BE2C (cell line): Measurements from ENCODE around the gene ECT2L.

Experiments used
- DNase-seq: peaks from one replicate; pipeline ENCODE4 v3.0.0-alpha.2; 2020
- H3K27me3 ChIP-seq: fragments of 250-450 bp; sonication (Bioruptor Pico); 2 replicates; pipeline ENCODE4 v1.5.1; 2020; ENCODE audit warnings: mild to moderate bottlenecking
- H3K36me3 ChIP-seq: fragments of 250-450 bp; sonication (Bioruptor Pico); 2 replicates; pipeline ENCODE4 v1.5.1; 2020; ENCODE audit warnings: mild to moderate bottlenecking
- H3K4me1 ChIP-seq: fragments of 250-450 bp; sonication (Bioruptor Pico); 2 replicates; pipeline ENCODE4 v1.5.1; 2020
- H3K4me3 ChIP-seq: 2 replicates; pipeline ENCODE4 v1.5.1; 2011; ENCODE audit warnings: low read depth, low read length
- H3K9me3 ChIP-seq: fragments of 250-450 bp; sonication (Bioruptor Pico); 2 replicates; pipeline ENCODE4 v1.5.1; 2020
- TF ChIP-seq, protein P1 (sequence below): IDR thresholded peaks from 2 replicates; pipeline ENCODE4 v1.5.1; 2012; ENCODE audit warnings: mild to moderate bottlenecking, low read depth, low read length

Gene ECT2L

DNA sequence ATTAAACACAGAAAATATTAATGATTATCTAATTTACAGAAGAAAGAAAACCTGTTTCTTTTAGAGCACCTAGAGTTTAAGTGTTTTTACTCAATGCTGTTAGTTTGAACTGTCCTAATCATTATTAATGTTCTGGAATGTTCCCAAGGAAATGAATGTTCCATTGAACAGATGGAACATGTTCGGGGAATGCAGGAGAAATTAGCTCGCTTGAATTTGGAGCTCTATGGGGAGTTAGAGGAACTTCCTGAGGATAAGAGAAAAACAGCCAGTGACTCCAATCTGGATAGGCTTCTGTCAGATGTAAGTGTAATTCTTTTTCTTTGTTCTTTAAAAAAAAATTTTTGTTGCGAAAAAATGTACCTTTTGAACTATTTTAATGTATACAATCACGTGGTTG lies 10.8 kb upstream of the ECT2L start:
- Histone ChIP-seq H3K27me3 (no peaks in the 10 kb centered on the region), H3K4me3 (no peak overlapping the region), H3K4me1 (no peaks in the 10 kb centered on the region), H3K36me3 (no peaks in the 10 kb centered on the region), H3K9me3 (no peaks in the 10 kb centered on the region)
- TF ChIP-seq, protein P1, sequence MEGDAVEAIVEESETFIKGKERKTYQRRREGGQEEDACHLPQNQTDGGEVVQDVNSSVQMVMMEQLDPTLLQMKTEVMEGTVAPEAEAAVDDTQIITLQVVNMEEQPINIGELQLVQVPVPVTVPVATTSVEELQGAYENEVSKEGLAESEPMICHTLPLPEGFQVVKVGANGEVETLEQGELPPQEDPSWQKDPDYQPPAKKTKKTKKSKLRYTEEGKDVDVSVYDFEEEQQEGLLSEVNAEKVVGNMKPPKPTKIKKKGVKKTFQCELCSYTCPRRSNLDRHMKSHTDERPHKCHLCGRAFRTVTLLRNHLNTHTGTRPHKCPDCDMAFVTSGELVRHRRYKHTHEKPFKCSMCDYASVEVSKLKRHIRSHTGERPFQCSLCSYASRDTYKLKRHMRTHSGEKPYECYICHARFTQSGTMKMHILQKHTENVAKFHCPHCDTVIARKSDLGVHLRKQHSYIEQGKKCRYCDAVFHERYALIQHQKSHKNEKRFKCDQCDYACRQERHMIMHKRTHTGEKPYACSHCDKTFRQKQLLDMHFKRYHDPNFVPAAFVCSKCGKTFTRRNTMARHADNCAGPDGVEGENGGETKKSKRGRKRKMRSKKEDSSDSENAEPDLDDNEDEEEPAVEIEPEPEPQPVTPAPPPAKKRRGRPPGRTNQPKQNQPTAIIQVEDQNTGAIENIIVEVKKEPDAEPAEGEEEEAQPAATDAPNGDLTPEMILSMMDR: no peak
- DNase-seq: no peak

DNA sequence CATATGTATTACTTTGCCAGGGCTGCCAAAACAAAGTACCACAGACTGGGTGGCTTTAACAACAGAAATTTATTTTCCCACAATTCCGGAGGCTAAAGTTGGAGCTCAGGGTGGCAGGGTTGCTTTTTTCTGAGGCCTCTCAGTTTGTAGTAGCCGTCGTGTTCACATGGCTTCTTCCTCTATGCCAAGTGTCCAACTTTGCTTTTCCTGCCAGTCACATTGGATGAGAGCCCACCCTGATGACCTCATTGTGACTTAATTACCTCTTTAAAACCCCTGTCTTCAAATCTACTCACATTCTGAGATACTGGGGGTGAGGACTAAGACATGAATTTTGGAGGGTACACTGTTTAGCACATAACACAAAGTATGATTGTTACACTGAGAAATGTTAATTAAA lies 9.9 kb upstream of the ECT2L start:
- H3K27me3 ChIP-seq: no peaks in the 10 kb centered on the region
- TF ChIP-seq, protein P1: no peak
- H3K4me3 ChIP-seq: no peak overlapping the region
- no peaks in the 10 kb centered on the region for H3K4me1 ChIP-seq
- no peaks in the 10 kb centered on the region for H3K36me3 ChIP-seq
- DNase-seq: no peak
- no peaks in the 10 kb centered on the region for H3K9me3 ChIP-seq

DNA sequence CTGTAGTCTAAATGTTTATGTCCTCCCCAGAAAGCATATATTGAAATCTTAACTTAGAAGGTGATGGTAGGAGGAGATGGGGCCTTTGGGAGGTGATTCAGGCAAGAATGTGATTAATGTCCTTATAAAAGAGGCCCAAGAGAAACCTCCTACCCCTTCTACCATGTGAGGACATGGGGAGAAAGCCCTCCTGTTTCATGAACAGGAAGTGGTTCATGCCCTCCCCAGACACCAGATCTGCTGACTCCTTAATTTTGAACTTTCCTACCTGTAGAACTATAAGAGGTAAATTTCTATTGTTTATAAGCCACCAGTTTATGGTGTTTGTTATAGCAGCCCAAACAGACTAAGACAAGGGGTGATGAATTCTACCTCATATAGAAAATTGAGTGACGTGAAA lies 8.7 kb upstream of the ECT2L start:
- no peaks in the 10 kb centered on the region for H3K4me1 ChIP-seq
- DNase-seq: no peak
- TF ChIP-seq, protein P1: no peak
- no peak overlapping the region for H3K4me3 ChIP-seq
- no peaks in the 10 kb centered on the region for H3K9me3 ChIP-seq
- no peaks in the 10 kb centered on the region for H3K27me3 ChIP-seq
- no peaks in the 10 kb centered on the region for H3K36me3 ChIP-seq

DNA sequence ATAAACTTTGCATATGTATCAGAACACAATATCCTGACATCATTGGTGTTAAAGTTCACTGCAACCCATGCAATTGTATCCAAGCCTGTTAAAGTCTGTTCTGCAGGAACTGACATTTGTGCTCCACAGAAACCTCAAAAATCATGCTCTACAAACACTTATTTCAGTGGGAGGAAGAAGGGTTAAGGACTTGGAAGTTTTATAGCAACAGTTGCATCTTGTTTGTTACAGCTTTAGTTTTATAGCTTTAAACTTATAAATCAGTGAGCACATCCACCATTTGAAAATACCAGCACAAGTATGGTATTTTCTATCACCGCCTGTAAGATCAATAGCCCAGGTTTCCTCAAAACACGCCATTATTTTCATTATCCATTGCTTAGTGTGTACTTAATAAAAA lies 884 bp downstream of the ECT2L start:
- TF ChIP-seq, protein P1: no peak
- Histone ChIP-seq H3K9me3 (no peaks in the 10 kb centered on the region), H3K27me3 (no peaks in the 10 kb centered on the region), H3K36me3 (no peaks in the 10 kb centered on the region), H3K4me1 (no peaks in the 10 kb centered on the region), H3K4me3 (no peak overlapping the region)
- no peak for DNase-seq

DNA sequence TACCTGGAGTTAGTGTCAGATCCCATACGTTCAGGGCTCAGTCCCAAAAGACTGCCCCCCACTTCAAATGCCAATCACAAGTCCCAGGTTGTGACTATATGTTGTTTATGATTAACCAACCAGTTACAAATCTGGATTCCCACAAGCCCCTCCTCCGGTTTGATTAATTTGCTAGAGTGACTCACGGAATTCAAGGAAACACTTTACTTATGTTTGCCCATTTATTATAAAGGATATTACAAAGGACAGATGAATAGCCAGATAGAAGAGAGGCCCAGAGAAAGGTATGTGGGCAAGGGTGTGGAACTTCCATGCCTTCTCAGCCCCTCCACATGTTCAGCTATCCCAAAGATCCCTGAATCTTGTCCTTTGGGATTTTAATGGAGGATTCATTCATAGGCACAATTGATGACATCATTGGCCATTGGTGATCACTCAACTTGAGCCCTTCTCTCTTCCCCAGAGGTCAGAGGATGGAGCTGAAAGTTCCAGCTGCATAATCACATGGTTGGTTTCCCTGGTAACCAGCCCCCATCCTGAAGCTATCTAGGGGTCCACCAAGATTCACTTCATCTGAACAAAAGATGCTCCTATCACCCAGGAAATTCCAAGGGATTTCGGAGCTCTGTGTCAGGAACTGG lies 2.0 kb downstream of the ECT2L start:
- TF ChIP-seq, protein P1: no peak
- Histone ChIP-seq H3K4me1 (no peaks in the 10 kb centered on the region), H3K9me3 (no peaks in the 10 kb centered on the region), H3K36me3 (no peaks in the 10 kb centered on the region), H3K27me3 (no peaks in the 10 kb centered on the region), H3K4me3 (no peak overlapping the region)
- DNase-seq: no peak

DNA sequence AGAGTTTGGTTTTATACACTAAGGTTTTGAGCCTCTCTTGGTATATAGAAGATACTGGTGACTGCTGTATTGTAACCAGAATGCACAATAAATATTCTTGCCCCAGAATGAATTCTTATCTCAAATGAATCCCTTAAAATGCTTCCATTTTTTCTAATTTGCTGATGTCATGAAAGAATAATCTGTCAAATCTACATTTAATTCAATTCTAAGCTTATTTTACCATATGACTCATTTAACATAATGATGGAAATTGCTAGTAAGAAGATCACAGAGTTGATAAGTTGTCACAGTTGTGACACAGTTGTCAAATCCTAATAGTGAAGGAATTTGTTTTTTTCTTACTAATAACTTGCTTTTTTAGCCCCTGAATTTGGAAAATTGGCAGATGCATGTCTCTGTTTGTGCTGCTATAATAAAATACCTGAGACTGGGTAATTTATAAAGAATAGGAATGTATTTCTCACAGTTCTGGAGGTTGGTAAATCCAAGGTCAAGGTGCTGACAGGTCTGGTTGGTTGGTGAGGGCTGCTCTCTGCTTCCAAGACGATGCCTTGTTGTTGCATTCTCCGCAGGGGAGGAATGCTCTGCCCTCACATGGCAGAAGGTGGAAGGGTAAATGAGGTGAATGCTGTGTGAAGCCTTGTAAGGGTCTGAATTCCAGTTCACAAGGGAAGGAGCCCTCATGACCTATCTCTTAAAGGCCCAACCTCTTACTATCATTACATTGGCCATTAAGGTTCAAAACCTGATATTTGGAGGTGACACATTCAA lies 4.7 kb downstream of the ECT2L start:
- peaks cover 12% of the 10 kb centered on the region for H3K27me3 ChIP-seq
- TF ChIP-seq, protein P1: peak; percentile 18; the same call in 1 of the 2 replicates
- no peak overlapping the region for H3K4me3 ChIP-seq
- no peaks in the 10 kb centered on the region for H3K9me3 ChIP-seq
- no peak for DNase-seq
- no peaks in the 10 kb centered on the region for H3K4me1 ChIP-seq
- H3K36me3 ChIP-seq: no peaks in the 10 kb centered on the region
